22Rv1 (cell line): Measurements from ENCODE around the gene IL17RC.

Source experiments
- ZFX ChIP-seq: fragments of 450-650 bp; IDR thresholded peaks from 2 replicates; pipeline ENCODE4 v1.6.1; 2017; ENCODE audit warnings: antibody characterized with exemption, borderline replicate concordance
- TF ChIP-seq, protein P1 (sequence below): fragments of 450-650 bp; IDR thresholded peaks from 2 replicates; pipeline ENCODE4 v1.5.1; 2017; ENCODE audit warnings: mild to moderate bottlenecking

GRCh38 chr3:9878700-9879099, 38.2 kb upstream of the IL17RC start:
- TF ChIP-seq, protein P1, sequence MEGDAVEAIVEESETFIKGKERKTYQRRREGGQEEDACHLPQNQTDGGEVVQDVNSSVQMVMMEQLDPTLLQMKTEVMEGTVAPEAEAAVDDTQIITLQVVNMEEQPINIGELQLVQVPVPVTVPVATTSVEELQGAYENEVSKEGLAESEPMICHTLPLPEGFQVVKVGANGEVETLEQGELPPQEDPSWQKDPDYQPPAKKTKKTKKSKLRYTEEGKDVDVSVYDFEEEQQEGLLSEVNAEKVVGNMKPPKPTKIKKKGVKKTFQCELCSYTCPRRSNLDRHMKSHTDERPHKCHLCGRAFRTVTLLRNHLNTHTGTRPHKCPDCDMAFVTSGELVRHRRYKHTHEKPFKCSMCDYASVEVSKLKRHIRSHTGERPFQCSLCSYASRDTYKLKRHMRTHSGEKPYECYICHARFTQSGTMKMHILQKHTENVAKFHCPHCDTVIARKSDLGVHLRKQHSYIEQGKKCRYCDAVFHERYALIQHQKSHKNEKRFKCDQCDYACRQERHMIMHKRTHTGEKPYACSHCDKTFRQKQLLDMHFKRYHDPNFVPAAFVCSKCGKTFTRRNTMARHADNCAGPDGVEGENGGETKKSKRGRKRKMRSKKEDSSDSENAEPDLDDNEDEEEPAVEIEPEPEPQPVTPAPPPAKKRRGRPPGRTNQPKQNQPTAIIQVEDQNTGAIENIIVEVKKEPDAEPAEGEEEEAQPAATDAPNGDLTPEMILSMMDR, result no peak
- TF ChIP-seq ZFX, result no peak
